Measurements from ENCODE around the gene U2SURP.

GRCh38 chr3:143083781-143084180 is 82.4 kb downstream of the U2SURP start:
- TF ChIP-seq CTCF (IDR thresholded peaks at IDR 0.05), result no peak
- no peak for TF ChIP-seq POLR2A (IDR thresholded peaks at IDR 0.05)

Data from upper lobe of left lung (tissue), 4 donors.